Esophagus squamous epithelium (tissue), 4 donors: ENCODE data around the gene SLC6A19.

Source experiments
- CTCF ChIP-seq, 6 experiments: fragments of 450-650 bp in 4 of 6; fragments of 200-600 bp in 2 of 6; sonication (generic) in 2 of 6; IDR thresholded peaks; one replicate each; pipeline ENCODE4 v1.5.1; 2016 to 2019; ENCODE audit warnings: antibody characterized with exemption in 6 of 6, mild to moderate bottlenecking in 4 of 6, moderate library complexity in 4 of 6
- POLR2A ChIP-seq, 4 donors: fragments of 450-650 bp; IDR thresholded peaks; one replicate each; pipeline ENCODE4 v1.6.1; 2017; ENCODE audit warnings: antibody characterized with exemption in 4 of 4, mild to moderate bottlenecking in 4 of 4, moderate library complexity in 3 of 4

GRCh38 chr5:1214936-1215220 is 13.5 kb downstream of the SLC6A19 start:
- no peak for TF ChIP-seq CTCF (IDR thresholded peaks at IDR 0.05)
- TF ChIP-seq POLR2A (IDR thresholded peaks at IDR 0.05), result no peak
